Activated CD4-positive, CD25-positive, alpha-beta regulatory T cell treated with anti-CD3 and anti-CD28 coated beads, Interleukin-2, amount 50 U/mL, for 72 hours (primary cell): ENCODE measurements around the gene NR1D1.
A peak's percentile ranks its signal among the peaks of the same experiment; 100 is the strongest.

Source experiments
- DNase-seq: peaks from one replicate; pipeline ENCODE4 v3.0.0; 2021

Gene NR1D1

GRCh38 chr17:40074871-40075200 is 25.6 kb downstream of the NR1D1 start:
- DNase-seq = no peak

DNA sequence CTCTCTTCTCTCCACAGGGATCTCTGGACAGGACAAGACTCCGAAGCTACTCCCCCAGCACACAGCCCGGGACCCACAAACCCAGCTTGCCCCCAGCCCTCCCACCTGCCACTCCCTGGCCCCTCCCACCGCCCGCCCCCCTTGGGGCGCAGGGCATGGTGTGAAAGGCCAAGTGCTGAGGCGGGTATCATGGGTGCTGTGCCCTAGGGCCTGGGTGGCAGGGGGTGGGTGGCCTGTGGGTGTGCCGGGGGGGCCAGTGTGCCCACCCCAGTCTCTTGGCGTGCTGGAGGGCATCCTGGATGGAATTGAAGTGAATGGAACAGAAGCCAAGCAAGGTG is 26.2 kb downstream of the NR1D1 start:
- no peak for DNase-seq

DNA sequence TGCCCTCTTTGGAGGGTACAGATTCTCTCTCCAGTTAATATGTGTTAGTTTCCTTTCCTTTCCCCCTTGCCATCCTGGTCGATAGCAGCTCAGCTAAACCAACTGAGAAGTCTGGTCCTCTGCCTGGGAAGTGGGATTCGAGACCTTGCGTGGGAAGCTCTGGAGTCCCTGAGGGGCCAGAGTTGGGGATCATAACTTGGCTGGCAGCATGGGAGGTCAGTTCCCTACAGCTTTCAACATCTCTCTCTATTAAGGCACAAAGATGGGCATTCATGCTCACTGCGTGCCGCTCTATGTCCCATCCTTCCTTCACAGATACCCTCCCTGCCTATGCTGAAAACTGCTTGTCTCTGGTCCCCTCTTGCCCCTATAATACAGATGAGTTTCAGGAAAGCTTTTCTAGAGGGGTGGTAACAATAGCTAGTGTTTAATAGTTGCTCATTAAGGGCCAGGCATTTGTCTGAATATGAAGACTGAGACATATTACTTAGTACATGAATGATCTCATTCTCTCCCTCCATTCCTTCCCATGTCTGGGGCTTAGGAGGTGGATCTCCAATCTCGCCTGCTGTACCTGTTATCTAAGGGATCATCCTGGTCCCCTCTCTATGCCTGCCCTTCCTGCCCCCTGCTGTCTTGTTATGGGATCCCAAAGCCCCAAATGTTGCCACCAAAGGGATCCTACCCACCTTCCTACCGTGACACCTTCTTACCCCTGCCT is 26.8 kb downstream of the NR1D1 start:
- no peak for DNase-seq

DNA sequence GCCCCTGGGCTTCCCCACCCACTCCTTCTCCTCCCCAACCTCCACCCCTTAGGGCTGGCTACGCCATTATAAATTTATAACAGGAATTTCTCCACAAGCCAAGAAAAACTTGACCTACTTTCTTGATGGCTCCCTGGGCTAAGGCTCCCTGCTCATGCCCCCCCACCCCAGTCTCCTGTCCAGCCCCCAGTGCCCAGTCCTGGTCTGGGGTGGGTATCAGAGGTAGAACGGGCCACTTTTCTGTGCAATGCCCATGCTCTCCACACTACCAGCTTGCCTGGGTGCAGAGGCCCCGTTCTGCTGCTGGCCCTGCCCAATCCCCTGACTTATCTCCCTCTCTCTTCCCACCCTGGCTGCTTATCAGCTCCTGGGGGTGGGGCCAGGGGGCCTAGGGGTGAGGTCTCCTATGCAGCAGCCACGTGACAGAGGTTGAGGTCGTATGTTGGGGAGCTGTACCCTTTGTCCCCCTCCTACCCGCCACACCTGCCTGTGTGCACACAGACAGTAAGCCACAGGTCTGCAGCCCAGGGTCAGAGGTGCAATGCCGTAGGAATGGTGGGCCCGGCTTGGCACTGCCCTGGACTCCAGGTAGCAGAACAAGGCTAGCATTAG is 27.5 kb downstream of the NR1D1 start:
- no peak for DNase-seq

DNA sequence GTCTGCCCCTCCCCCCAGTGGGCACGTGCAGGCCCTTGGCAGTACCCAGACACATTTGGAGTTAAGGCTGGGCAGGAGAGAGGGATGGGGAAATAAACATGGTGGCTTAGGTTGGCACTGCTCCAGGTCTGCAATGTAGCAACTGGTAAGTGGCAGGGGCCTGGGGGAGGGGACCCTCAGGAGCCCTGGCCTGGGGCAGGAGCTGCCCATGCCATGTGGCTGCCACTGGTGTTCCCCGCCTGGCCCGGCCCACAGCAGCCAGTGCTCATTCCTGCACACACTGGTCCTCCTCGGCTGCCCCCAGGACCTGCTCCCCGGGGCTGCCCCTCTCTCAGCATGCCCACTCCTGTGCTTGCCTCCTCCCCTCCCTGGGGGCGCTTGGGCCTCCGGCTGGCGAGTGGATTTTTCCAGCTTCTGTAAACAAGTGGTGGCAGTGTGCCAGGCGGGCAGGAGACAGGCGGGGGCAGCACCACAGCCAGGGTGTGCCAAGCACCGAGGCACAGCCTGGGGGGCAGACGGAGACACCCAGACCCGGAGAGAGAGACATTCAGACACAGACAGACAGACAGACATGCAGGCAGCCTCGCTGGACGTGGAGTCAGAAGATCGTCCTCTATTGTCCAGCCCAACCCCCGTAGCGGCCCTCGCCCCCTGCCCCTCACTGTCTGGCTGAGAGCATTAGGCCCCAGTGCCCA is 28.2 kb downstream of the NR1D1 start:
- DNase-seq = no peak

- no peak for DNase-seq
Observed at GRCh38 chr17:40071313-40072039, 28.9 kb downstream of the NR1D1 start.

DNA sequence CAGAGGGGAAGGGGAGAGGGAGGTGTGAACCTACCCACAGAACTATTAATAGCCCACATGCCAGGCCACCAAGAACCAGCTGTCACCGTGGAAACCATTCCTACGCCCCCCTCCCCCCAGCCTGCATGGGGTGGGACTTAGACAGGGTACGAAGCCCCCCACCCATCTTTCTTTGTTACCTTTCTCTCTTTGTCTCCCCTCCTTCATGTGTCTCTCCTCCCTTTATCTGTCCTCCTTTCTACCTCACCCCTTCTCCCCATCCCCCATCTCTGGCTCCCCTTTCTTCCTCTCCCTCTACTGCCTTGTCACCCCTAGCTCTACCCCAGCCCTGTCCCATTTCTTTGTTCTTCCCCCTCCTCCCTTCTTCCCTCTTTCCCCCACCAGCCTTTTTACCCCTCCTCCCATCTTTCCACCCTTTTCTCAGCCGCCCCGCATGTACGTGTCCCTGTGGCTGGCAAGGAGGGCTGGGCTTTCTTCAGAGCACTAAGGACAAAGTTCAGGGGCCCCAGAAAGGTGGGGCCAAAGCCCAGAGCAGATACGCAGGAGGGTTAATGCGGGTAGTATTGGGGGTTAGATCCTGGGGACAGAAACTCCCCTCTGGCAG is 29.6 kb downstream of the NR1D1 start:
- no peak for DNase-seq

DNA sequence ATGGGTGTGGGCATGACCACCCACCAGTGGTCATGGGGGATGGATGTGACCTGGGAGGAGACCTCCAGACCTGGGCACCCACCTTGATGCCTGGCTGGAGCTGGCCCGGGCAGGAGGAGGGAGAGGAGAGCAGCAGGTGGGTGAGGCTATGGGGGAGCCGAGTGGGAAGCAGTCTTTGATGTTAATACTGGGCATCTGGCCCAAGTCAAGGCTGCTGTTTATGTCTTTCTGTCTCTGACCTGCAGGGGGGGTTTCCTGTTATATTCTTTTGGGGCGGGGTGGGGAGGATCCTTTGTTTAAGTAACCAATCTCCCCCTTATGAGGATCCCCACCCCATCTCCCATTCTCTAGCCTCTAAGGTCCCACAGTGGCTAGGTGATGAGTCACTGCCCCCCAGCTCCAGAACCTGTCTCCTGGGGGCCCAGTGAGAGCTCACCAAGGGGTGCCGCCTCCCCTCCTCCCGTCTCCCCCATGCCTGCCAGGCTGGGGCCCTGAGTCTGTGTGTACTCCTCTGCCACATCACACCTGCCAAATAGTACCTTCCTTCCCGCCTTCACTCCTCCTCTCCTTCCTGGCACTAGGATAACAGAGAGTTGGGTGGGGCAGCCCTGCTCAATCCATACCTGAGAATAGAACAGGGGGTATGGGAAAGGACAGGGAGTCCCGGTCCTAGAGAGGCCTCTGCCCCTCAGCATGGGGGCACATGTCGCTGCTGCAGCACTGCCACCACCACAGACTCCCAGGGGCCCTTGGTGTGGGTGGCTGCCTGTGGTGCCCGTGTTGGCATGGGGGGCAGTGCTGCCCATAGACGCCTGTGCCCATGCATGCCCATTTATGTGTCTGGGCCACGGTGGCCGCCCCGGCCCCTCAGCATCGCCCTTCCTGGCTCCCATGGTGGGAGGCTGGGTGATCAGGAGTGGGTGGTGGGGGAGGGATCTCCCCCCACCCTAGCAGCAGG is 30.4 kb downstream of the NR1D1 start:
- no peak for DNase-seq

GRCh38 chr17:40068917-40069750 is 31.3 kb downstream of the NR1D1 start:
- peak; percentile 74 for DNase-seq

GRCh38 chr17:40068584-40068916 is 31.8 kb downstream of the NR1D1 start:
- DNase-seq = no peak

DNA sequence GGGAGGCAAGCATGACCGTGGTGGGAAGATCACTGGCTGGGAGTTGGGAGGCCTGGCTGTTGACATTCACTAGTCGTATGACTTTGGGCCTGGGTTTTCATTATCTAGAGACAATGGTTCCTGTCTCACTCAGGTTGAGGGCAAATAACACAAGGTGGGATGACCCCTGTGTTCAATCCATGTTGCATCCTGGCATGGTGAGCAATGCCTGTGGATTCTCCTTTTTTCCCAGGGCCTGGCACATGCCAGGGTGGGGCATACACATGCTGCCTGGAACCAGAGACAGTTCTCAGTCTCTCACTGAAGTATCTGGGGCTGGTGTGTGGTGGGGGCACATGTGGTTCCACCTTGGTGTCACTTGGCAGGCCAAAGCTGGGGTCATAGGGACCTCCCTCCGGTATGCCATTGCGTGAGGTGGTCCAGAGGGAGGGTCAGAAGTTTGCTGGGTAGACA is 32.2 kb downstream of the NR1D1 start:
- DNase-seq = no peak

GRCh38 chr17:40067710-40068109 is 32.7 kb downstream of the NR1D1 start:
- no peak for DNase-seq

- no peak for DNase-seq
Observed at GRCh38 chr17:40065769-40066510, 34.4 kb downstream of the NR1D1 start.

- DNase-seq = no peak
Observed at GRCh38 chr17:40064971-40065768, 35.2 kb downstream of the NR1D1 start.

DNA sequence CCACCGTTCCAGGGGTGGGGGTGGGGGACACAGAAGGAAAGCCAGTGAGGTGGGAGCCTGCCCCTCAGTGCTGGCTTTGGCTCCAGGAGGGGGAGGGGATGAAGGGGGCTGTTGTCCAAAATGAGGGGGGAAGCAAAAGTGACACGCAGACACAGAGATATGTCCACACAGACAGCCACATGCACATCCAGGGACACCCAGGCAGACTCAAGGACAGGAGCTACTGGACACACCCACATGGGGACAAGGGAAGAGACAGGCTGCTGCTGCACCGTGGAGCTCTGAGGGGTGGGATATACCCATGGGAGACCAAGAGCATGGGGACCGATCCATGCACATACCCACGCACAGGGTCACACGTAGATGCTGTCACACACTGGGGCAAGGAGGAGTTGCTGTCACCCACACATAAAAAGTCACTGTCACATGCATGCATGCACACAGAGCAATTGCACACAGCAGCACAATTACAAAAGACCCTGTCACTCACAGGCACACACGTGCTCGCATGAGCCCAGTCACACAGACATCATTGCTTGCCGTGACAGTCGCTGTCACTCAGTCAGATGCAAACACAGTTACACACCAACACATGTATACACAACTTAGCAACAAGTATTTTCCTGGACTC is 36.4 kb downstream of the NR1D1 start:
- DNase-seq = no peak

- no peak for DNase-seq
Observed at GRCh38 chr17:40063187-40063771, 37.1 kb downstream of the NR1D1 start.

GRCh38 chr17:40062329-40063186 is 37.8 kb downstream of the NR1D1 start, which contains the start of gene THRA:
THRA (plus strand) TSS chr17:40062965; CDS start chr17:40074489, 11,524 bp downstream.
- peak; percentile 74 for DNase-seq

- no peak for DNase-seq
Observed at GRCh38 chr17:40061609-40062038, 38.8 kb downstream of the NR1D1 start.
